Measurements from ENCODE around the gene NCBP3.

- TF ChIP-seq EP300 (IDR thresholded peaks at IDR 0.05; ENCODE audit: borderline replicate concordance in 1 of 2, low read depth in 2 of 2, low read length in 2 of 2) (no peak), GABPA (IDR thresholded peaks at IDR 0.05; ENCODE audit: borderline replicate concordance, insufficient read depth, low read length) (no peak), CREB1 (IDR thresholded peaks at IDR 0.05) (no peak)
These were observed 82.9 kb downstream of the NCBP3 start for GRCh38 chr17:3762922-3763776.
